SK-N-MC (cell line): ENCODE measurements around the gene VWC2.

Experiments
- EZH2 ChIP-seq: fragments of 200-600 bp; sonication (generic); IDR thresholded peaks from one replicate; pipeline ENCODE4 v1.6.1; 2017; ENCODE audit warnings: antibody characterized with exemption
- POLR2AphosphoS5 ChIP-seq: IDR thresholded peaks from 2 replicates; pipeline ENCODE4 v1.6.1; 2012; ENCODE audit warnings: mild to moderate bottlenecking, low read depth, low read length, borderline replicate concordance

DNA sequence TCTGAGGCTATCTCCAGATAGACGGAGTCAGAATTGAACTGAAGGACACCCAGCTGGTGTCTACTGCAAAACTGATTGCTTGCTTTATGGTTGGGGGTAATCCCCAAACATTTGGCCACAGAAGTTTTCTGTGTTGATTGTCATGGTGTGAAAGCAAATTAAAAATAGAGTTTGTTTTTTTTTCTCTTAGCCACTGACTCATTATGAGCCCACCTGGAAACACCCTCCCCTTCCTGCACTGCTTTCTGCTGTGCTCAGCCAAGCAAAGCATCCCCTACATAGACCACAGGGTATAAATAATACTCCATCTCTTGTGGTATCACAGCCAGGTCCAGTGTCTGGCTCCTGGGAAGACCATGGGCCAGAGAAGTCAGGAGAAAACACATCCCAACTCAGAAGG lies 6.5 kb upstream of the VWC2 start:
- no peak for TF ChIP-seq POLR2AphosphoS5
- no peak for TF ChIP-seq EZH2
